HepG2 (cell line): ENCODE results near the gene IFITM10. TPM values are rescaled to one million over a fixed set of nuclear protein-coding genes. Genes with fewer than 3 reads are reported as not detected.

Source experiments
- AKAP8 ChIP-seq: sonication (generic); formaldehyde crosslinking; IDR thresholded peaks from 2 replicates; pipeline ENCODE4 v1.5.1; 2020; ENCODE audit warnings: mild to moderate bottlenecking, missing genetic modification reagents
- CAMTA2 ChIP-seq: sonication (generic); formaldehyde crosslinking; IDR thresholded peaks from 2 replicates; pipeline ENCODE4 v1.4.0; 2020; ENCODE audit warnings: mild to moderate bottlenecking, missing genetic modification reagents, borderline replicate concordance
- FOSL1 ChIP-seq: sonication (generic); formaldehyde crosslinking; IDR thresholded peaks from 2 replicates; pipeline ENCODE4 v1.9.0; 2021; ENCODE audit warnings: missing genetic modification reagents, borderline replicate concordance
- GABPA ChIP-seq, 2 experiments: IDR thresholded peaks; 2 replicates each; pipeline ENCODE4 v1.6.1; 2011 to 2016; ENCODE audit warnings: low read depth in 2 of 2, low read length in 1 of 2, missing biosample characterization in 1 of 2, missing genetic modification characterization in 1 of 2
- GZF1 ChIP-seq: sonication (generic); formaldehyde crosslinking; IDR thresholded peaks from 2 replicates; pipeline ENCODE4 v1.5.1; 2020; ENCODE audit warnings: mild to moderate bottlenecking, missing genetic modification reagents
- KMT2B ChIP-seq: IDR thresholded peaks from 2 replicates; pipeline ENCODE4 v1.6.1; 2016; ENCODE audit warnings: missing genetic modification reagents, missing compliant biosample characterization
- NFE2L1 ChIP-seq: sonication (generic); formaldehyde crosslinking; IDR thresholded peaks from 2 replicates; pipeline ENCODE4 v1.4.0; 2020; ENCODE audit warnings: missing genetic modification reagents, mild to moderate bottlenecking, borderline replicate concordance
- RERE ChIP-seq: IDR thresholded peaks from 2 replicates; pipeline ENCODE4 v1.6.1; 2016; ENCODE audit warnings: low read depth, missing genetic modification reagents, missing compliant biosample characterization
- ZNF281 ChIP-seq: sonication (generic); formaldehyde crosslinking; IDR thresholded peaks from 2 replicates; pipeline ENCODE4 v1.4.0; 2020; ENCODE audit warnings: missing genetic modification reagents, borderline replicate concordance
- ZNF674 ChIP-seq: sonication (generic); formaldehyde crosslinking; IDR thresholded peaks from 2 replicates; pipeline ENCODE4 v1.5.0; 2020; ENCODE audit warnings: low read depth, mild to moderate bottlenecking, missing genetic modification reagents
- ZNF75D ChIP-seq: sonication (generic); formaldehyde crosslinking; IDR thresholded peaks from 2 replicates; pipeline ENCODE4 v1.8.1; 2023; ENCODE audit warnings: missing genetic modification reagents, mild to moderate bottlenecking, borderline replicate concordance
- ZNF775 ChIP-seq: sonication (generic); formaldehyde crosslinking; IDR thresholded peaks from 2 replicates; pipeline ENCODE4 v1.4.0; 2020; ENCODE audit warnings: missing genetic modification reagents, mild to moderate bottlenecking, moderate library complexity, borderline replicate concordance
- ZNF891 ChIP-seq: sonication (generic); formaldehyde crosslinking; IDR thresholded peaks from 2 replicates; pipeline ENCODE4 v1.5.0; 2020; ENCODE audit warnings: mild to moderate bottlenecking, missing genetic modification reagents
- ZSCAN31 ChIP-seq: sonication (generic); formaldehyde crosslinking; IDR thresholded peaks from 2 replicates; pipeline ENCODE4 v1.5.0; 2020; ENCODE audit warnings: low read depth, mild to moderate bottlenecking, missing genetic modification reagents
- polyA plus RNA-seq, 8 experiments: library from polyadenylated mRNA; depleted of rRNA in 3 of 8; stranded (reverse) in 7 of 8; unstranded in 1 of 8; fragments of >200 nt; fragmentation: Illumina TruSeq in 4 of 8; extraction: Trizol in 4 of 8; gene quantifications; 2 replicates each; pipeline versions ENCODE4 v1.2.1 to v1.2.3, GENCODE V29; 2011 to 2016; ENCODE audit warnings: low read depth in 4 of 8, missing spikeins in 1 of 8, mixed read lengths in 1 of 8; ENCODE audit not compliant: insufficient read depth in 1 of 8
- total RNA-seq, 5 experiments: library from RNA; depleted of rRNA; stranded (reverse); fragments of >200 nt; fragmentation: Illumina TruSeq; extraction: Trizol; gene quantifications; 2 replicates each; pipeline ENCODE4 v1.2.3, GENCODE V29; 2016; ENCODE audit warnings: low read depth in 1 of 5
- TF ChIP-seq, protein P1 (sequence below): sonication (generic); formaldehyde crosslinking; conservative IDR thresholded peaks from 2 replicates; pipeline ENCODE4 v1.4.0; 2020; ENCODE audit warnings: missing genetic modification reagents

Gene IFITM10
- total and polyA plus RNA-seq, 2 of the 13 experiments (the other 11 are each of a cell fraction or from before 2014, with no cell fraction given) = 0.09 to 0.13 TPM

DNA sequence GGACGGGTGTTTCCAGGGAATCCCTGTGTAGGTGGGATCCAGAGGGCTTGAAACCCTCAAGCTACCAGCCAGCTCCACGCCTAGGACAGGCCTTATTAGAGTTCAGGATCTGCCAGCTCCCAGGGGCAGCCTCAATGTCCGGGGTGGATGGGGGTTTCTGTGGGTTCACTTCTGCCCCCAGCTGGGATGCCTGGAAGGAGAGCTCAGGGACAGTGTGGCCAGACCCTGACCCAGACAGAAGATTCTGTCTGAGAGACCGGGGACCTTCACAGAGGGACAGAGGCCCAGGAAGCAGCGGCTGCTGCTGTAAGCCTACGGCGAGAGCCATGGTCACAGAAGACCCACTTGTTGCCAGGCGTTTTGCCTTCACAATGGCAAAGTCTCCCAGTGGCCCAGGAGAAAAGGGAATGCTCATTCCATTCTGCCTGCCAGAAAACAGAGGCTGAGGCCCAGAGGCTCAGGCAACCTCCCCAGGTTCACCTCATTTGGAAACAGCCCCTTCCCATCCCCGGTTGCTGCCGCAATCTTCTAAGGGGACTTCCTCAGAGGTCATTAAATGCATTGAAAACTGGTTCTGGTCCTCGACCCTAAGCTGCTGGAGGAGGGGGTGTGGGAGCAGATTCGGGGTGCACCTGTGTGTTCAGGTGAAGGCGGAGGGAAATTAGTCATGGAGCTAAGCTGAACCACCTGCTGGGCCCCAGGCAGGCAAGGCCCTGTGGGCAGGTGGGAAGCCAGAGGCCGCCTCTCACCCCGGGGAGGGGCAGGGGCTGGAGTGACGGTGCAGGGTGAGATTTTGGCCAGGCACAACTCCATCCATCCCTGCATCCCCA is 58.3 kb downstream of the IFITM10 start (continued):
- TF ChIP-seq RERE (CRISPR knock-in tag) (no peak), GABPA (IDR thresholded peaks at IDR 0.05; ENCODE audit: low read depth, low read length) (no peak), GABPA (CRISPR knock-in tag; IDR thresholded peaks at IDR 0.05; ENCODE audit: low read depth) (no peak), ZNF75D (CRISPR knock-in tag) (no peak), FOSL1 (CRISPR knock-in tag) (no peak), CAMTA2 (CRISPR knock-in tag) (no peak), ZNF281 (CRISPR knock-in tag) (no peak), AKAP8 (CRISPR knock-in tag) (0 out of 2 replicates have a peak, but pooled peaks have one; percentile 71), NFE2L1 (CRISPR knock-in tag) (no peak), ZNF674 (CRISPR knock-in tag) (0 out of 2 replicates have a peak, but pooled peaks have one; percentile 36), ZNF891 (no peak), KMT2B (CRISPR knock-in tag) (no peak), ZSCAN31 (CRISPR knock-in tag) (no peak), ZNF775 (CRISPR knock-in tag) (no peak), GZF1 (peak; percentile 80; the same call in 1 of the 2 replicates)
- TF ChIP-seq, protein P1, sequence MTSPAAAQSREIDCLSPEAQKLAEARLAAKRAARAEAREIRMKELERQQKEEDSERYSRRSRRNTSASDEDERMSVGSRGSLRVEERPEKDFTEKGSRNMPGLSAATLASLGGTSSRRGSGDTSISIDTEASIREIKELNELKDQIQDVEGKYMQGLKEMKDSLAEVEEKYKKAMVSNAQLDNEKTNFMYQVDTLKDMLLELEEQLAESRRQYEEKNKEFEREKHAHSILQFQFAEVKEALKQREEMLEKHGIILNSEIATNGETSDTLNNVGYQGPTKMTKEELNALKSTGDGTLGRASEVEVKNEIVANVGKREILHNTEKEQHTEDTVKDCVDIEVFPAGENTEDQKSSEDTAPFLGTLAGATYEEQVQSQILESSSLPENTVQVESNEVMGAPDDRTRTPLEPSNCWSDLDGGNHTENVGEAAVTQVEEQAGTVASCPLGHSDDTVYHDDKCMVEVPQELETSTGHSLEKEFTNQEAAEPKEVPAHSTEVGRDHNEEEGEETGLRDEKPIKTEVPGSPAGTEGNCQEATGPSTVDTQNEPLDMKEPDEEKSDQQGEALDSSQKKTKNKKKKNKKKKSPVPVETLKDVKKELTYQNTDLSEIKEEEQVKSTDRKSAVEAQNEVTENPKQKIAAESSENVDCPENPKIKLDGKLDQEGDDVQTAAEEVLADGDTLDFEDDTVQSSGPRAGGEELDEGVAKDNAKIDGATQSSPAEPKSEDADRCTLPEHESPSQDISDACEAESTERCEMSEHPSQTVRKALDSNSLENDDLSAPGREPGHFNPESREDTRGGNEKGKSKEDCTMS (CRISPR knock-in tag) = no peak
